ENCODE results near the gene FN1. TPM values are rescaled to one million over a fixed set of nuclear protein-coding genes. Genes with fewer than 3 reads are reported as not detected.

Gene FN1
- total and polyA plus RNA-seq, 2 of the 8 experiments (the other 6 are each of a cell fraction or from before 2014, with no cell fraction given): 42.9 to 109 TPM

DNA sequence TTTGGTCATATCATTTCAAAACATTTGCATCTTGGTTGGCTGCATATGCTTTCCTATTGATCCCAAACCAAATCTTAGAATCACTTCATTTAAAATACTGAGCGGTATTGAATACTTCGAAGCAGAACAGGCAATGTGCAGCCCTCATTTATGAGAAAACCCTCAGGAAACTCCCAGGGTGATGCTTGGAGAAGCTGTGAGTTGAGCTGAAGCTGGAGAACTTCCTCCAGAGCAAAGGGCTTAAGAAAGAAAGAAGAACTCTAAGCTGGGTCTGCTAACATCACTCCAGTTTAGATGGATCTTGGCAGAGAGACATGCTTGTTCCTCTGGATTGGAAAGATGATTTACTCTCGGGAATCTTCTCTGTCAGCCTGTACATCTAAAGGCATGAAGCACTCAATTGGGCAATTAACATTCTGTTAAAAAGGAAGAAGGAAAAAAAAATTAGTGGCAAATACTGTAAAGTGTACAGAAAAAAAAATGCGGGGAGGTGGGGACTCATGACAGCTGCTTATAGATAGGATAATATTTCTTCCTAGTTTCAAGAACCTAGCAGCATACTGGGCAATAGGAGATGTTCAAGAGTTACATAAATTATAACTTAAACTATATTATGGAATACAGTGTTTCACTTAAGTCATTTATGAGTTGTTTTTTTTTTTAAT is 74.5 kb downstream of the FN1 start (continued):
- TF ChIP-seq CTBP2 (IDR thresholded peaks at IDR 0.05; ENCODE audit: borderline replicate concordance, insufficient read depth, insufficient read length, low read length): no peak
- no peak for TF ChIP-seq SIRT6 (IDR thresholded peaks at IDR 0.05; ENCODE audit: low read length)
- no peak for TF ChIP-seq RBBP5 (IDR thresholded peaks at IDR 0.05; ENCODE audit: borderline replicate concordance, low read depth, low read length)
- no peak for TF ChIP-seq CHD2 (IDR thresholded peaks at IDR 0.05; ENCODE audit: low read length)
- no peak for TF ChIP-seq CEBPB (IDR thresholded peaks at IDR 0.05; ENCODE audit: low read depth, low read length)
